ENCODE measurements around the gene RPS6KA5. TPM values are rescaled to one million over a fixed set of nuclear protein-coding genes. Genes with fewer than 3 reads are reported as not detected.

RPS6KA5 gene
- total RNA-seq, 1 experiment from 2014 or later, result 3.8 TPM

DNA sequence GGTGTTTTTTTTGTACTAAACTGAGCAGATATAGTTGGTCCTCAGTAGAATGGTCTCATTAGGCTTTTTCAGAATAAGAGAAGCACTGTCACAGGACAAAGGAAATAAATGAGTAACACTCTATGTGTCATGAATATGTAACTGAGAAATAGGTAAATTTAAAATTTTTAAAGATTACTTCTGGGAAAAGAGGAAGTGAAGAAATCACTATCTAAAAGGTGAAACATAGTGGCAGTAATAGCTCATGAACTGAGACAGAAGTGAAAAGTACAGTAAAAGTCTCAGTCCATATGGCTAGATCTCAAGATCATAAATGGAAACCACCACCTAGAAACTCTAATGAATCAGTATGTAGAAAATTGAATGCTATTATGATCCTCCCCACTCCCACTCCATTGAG, 154.9 kb downstream of the RPS6KA5 start:
- H4K8ac ChIP-seq (replicated peaks; ENCODE audit: insufficient read length, low read depth, low read length), result no peak overlapping the region
- no peak overlapping the region for H3K18ac ChIP-seq (ENCODE audit: insufficient read length, low read depth, low read length)
- no peaks in the 10 kb centered on the region for H4K20me1 ChIP-seq (ENCODE audit: control insufficient read depth, insufficient read depth, insufficient read length)
- no peaks in the 10 kb centered on the region for H3K79me1 ChIP-seq (ENCODE audit: insufficient read depth, low read depth, low read length, poor library complexity, severe bottlenecking)
- H3K9me3 Mint-ChIP-seq, result no peaks in the 10 kb centered on the region
- no peaks in the 10 kb centered on the region for H3K23me2 ChIP-seq (ENCODE audit: insufficient read length, low read depth, low read length, poor library complexity, severe bottlenecking)
- no peak overlapping the region for H2BK15ac ChIP-seq (ENCODE audit: low read depth, low read length)
- H4K5ac ChIP-seq (ENCODE audit: insufficient read length, low read depth, low read length), result no peak overlapping the region
- H3K4me3 Mint-ChIP-seq, result no peak overlapping the region
- TF ChIP-seq, protein P1, sequence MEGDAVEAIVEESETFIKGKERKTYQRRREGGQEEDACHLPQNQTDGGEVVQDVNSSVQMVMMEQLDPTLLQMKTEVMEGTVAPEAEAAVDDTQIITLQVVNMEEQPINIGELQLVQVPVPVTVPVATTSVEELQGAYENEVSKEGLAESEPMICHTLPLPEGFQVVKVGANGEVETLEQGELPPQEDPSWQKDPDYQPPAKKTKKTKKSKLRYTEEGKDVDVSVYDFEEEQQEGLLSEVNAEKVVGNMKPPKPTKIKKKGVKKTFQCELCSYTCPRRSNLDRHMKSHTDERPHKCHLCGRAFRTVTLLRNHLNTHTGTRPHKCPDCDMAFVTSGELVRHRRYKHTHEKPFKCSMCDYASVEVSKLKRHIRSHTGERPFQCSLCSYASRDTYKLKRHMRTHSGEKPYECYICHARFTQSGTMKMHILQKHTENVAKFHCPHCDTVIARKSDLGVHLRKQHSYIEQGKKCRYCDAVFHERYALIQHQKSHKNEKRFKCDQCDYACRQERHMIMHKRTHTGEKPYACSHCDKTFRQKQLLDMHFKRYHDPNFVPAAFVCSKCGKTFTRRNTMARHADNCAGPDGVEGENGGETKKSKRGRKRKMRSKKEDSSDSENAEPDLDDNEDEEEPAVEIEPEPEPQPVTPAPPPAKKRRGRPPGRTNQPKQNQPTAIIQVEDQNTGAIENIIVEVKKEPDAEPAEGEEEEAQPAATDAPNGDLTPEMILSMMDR (conservative IDR thresholded peaks at IDR 0.05), result no peak
- no peak overlapping the region for H3K9ac ChIP-seq (ENCODE audit: extremely low read depth, insufficient read length, low read length)
- peaks cover 0 to 3% of the 10 kb centered on the region in 2 experiments; a peak in 2 of 4 replicates for H3K4me1 Mint-ChIP-seq
- no peak overlapping the region for H2AK5ac ChIP-seq (ENCODE audit: insufficient read length, low read length)
- H3K14ac ChIP-seq (ENCODE audit: insufficient read depth, low read length), result no peak overlapping the region
- no peak for DNase-seq
- no peaks in the 10 kb centered on the region for H3K27me3 ChIP-seq (ENCODE audit: insufficient read depth, low read length)
- H2AFZ ChIP-seq (ENCODE audit: low read length), result no peak overlapping the region
- H2BK20ac ChIP-seq (ENCODE audit: low read depth, low read length, poor library complexity, severe bottlenecking), result no peak overlapping the region
- no peaks in the 10 kb centered on the region for H3K4me1 ChIP-seq (ENCODE audit: insufficient read depth, low read length)
- H3K36me3 Mint-ChIP-seq (ENCODE audit: insufficient read depth in 1 of 3, low read depth in 3 of 3), result no peaks in the 10 kb centered on the region
- no peak overlapping the region for H3K4ac ChIP-seq (ENCODE audit: low read depth, low read length)
- H3K56ac ChIP-seq (ENCODE audit: insufficient read length, low read depth, low read length), result no peak overlapping the region
- H3T11ph ChIP-seq (ENCODE audit: low read length), result no peak overlapping the region
- H3K27ac ChIP-seq (ENCODE audit: insufficient read length, low read depth, low read length), result no peak overlapping the region
- no peak overlapping the region for H2BK12ac ChIP-seq (ENCODE audit: insufficient read length, low read depth, low read length)
- H3K27ac Mint-ChIP-seq, result no peak overlapping the region
- H3K27me3 Mint-ChIP-seq (ENCODE audit: low read depth), result no peaks in the 10 kb centered on the region
- H2BK5ac ChIP-seq (ENCODE audit: insufficient read length, low read length), result no peak overlapping the region
- H3K79me2 ChIP-seq (ENCODE audit: insufficient read depth, low read length), result no peaks in the 10 kb centered on the region
- no peak overlapping the region for H3K23ac ChIP-seq (ENCODE audit: insufficient read length, low read depth, low read length)
- no peak overlapping the region for H4K91ac ChIP-seq (ENCODE audit: insufficient read length, low read depth, low read length)
- no peak overlapping the region for H2BK120ac ChIP-seq (ENCODE audit: low read depth, low read length, poor library complexity, severe bottlenecking)
- H3K9me3 ChIP-seq (ENCODE audit: control insufficient read depth, low read depth, low read length), result no peaks in the 10 kb centered on the region
- H3K4me2 ChIP-seq (ENCODE audit: insufficient read depth, insufficient read length, low read length), result no peak overlapping the region
